GM18517 (cell line): ENCODE data around the gene LATS2.
"Not testable (repeated sequence)": the region's sequence is repeated elsewhere in the genome, so short reads cannot be mapped to it uniquely, and the experiment has no call there.

Experiments
- ATAC-seq: cut with Tn5 transposase; IDR thresholded peaks from one replicate; pipeline ENCODE4 v1.9.1; 2021; ENCODE audit warnings: mild to moderate bottlenecking, moderate library complexity; ENCODE audit not compliant: unreplicated experiment

Gene LATS2

GRCh38 chr13:21075379-21076249, 14.2 kb upstream of the LATS2 start:
- no peak for ATAC-seq

- no peak for ATAC-seq
Measured at GRCh38 chr13:21075011-21075378, 13.6 kb upstream of the LATS2 start.

- ATAC-seq: no peak
Measured at GRCh38 chr13:21074546-21074945, 13.2 kb upstream of the LATS2 start.

GRCh38 chr13:21071924-21072323, 10.5 kb upstream of the LATS2 start:
- no peak for ATAC-seq

- no peak for ATAC-seq
Measured at GRCh38 chr13:21071015-21071414, 9.6 kb upstream of the LATS2 start.

GRCh38 chr13:21069561-21070004, 8.2 kb upstream of the LATS2 start:
- no peak for ATAC-seq

GRCh38 chr13:21067848-21068247, 6.5 kb upstream of the LATS2 start:
- no peak for ATAC-seq

- no peak for ATAC-seq
Measured at GRCh38 chr13:21066946-21067345, 5.6 kb upstream of the LATS2 start.

GRCh38 chr13:21065686-21066085, 4.3 kb upstream of the LATS2 start:
- no peak for ATAC-seq

GRCh38 chr13:21063031-21063430, 1.6 kb upstream of the LATS2 start:
- ATAC-seq: no peak

GRCh38 chr13:21060338-21061028, 903 bp downstream of the LATS2 start:
- peak; percentile 15 for ATAC-seq

- no peak for ATAC-seq
Measured at GRCh38 chr13:21059641-21060337, 1.6 kb downstream of the LATS2 start.

GRCh38 chr13:21058361-21058760, 3.0 kb downstream of the LATS2 start:
- no peak for ATAC-seq

- ATAC-seq: no peak
Measured at GRCh38 chr13:21055511-21056045, 5.8 kb downstream of the LATS2 start.

GRCh38 chr13:21055016-21055415, 6.4 kb downstream of the LATS2 start:
- ATAC-seq: no peak

GRCh38 chr13:21054313-21054712, 7.1 kb downstream of the LATS2 start:
- no peak for ATAC-seq

GRCh38 chr13:21053231-21053630, 8.2 kb downstream of the LATS2 start:
- ATAC-seq: no peak

- no peak for ATAC-seq
Measured at GRCh38 chr13:21051675-21052074, 9.7 kb downstream of the LATS2 start.

- no peak for ATAC-seq
Measured at GRCh38 chr13:21050288-21051197, 10.8 kb downstream of the LATS2 start.

- not testable (repeated sequence) for ATAC-seq
Measured at GRCh38 chr13:21049731-21050130, 11.7 kb downstream of the LATS2 start.
